ENCODE measurements around the gene MSMO1. TPM values are rescaled to one million over a fixed set of nuclear protein-coding genes. Genes with fewer than 3 reads are reported as not detected.
A peak's percentile ranks its signal among the peaks of the same experiment; 100 is the strongest.

Gene MSMO1
- polyA plus RNA-seq, 1 donor, result 62.7 TPM

DNA sequence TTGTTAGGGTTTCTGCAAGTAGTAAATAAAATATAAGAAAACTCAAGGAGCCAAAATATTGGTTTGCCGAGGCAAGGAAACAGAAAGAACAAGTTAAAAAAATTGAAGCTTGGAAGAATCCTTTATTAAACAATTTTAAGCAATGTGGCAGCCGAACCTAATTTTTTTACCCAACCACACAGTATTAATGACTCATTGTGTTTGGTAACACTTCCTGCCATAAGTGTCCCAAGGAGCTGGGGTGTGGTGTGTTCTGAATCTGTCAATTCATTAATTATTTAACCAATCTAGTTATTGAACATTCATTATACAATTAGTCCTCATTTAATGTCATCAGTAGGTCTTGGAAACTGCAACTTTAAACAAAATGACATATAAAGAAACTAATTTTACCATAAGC lies 32.0 kb downstream of the MSMO1 start:
- DNase-seq, result no peak

DNA sequence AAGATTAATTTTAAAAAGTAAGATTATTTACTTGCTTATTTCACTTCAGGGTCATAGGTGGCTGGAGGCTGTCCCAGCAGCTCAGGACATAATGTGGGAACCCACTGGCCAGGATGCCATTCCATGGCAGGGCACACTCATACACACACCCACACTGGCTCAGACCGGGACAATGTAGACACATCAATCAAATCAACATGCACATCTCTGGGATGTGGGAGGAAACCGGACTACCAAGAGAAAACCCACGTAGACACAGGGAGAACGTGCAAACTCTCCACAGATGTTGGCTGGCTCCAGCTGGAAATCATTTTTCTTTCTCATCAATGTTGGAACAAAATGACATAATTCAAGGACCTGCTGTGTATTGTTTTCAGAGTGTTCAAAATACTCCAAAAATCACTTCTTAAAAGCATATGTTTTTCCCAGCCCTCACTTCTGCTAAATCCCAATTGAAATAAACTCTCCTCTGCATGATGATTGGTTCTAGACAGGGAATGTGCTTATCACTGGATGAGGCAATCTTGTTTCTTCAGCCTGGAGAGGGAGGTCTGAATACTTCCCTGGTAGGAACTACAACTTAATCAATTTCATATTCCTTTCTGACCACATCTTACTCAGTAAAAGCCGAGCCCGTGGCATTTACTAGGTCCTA lies 32.7 kb downstream of the MSMO1 start:
- no peak for DNase-seq

DNA sequence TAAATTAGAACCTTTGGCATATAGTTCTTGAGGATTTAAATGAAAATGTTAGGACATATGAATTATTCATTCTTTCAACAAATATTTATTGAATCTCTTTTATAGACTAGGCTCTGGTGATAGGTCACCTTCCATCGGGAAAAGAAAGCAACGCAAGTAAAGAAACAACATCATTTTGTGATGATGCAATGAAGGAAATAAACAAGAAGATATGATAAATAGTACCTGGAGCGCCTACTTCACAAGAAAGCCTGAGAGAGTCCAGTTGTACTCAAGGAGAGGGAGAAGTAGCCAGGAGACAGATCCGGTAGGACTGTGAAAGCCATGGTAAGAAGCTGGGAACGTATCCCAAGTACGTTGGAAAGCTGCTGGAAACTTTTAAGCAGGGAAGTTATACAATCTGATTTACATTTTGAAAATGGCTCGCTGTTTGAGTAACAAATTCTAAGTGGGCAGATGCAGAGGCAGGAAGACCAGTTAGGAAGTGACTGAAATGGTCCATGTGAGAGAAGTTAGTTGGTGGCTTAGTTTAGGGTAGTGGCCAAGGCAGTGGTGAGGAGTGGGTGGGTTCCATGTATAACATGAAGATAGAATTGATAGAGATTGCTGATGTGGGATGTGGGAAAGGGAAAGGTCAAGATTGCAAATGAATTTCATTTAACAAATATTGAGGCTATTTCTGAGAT lies 33.7 kb downstream of the MSMO1 start:
- no peak for DNase-seq

DNA sequence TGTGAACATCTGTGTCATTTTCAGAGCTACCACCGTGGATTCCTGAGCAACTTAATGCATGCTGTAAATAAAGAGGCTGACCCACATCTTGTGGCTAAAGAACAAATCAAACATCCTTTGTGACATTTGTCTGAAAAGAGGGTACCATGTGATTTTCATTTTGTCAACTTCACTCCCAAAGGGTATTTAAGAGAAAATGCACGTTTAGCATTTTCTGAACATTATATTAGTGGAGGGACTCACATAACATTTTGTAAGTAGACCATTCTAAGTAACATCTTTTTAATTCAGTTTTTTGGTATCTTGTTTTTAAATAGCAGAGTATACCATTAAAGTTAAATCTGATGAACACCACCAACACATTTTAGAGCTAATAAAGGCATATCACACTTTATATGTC lies 34.3 kb downstream of the MSMO1 start:
- no peak for DNase-seq

DNA sequence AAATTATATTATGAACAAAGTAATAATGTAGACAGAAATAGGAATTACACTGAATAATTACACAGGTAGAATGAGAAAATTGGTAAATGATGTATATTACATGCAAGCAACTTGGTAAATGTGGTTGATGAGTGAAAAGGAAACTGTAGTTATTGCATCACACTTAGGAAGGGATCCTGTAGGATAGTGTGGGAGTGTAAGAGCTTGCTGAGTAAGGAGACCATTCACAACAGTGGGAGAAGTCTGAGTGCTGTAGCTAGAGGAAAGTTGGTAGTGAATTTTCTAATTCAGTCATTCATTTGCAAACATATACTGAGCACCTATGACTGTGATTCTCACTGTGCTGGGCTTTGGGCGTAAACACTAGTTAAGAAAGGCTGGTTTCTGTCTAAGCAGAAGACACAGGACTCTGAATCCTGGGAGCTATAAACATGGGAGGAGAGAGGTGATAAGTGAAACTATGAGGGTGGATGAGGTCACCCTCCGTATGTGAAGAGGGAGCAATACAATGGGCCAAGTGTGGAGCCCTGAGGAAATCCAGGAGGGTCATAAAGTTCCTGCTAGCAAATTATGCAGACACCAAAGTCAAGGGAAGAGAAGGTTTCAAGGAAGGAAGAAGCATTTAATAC lies 37.1 kb downstream of the MSMO1 start:
- no peak for DNase-seq

DNA sequence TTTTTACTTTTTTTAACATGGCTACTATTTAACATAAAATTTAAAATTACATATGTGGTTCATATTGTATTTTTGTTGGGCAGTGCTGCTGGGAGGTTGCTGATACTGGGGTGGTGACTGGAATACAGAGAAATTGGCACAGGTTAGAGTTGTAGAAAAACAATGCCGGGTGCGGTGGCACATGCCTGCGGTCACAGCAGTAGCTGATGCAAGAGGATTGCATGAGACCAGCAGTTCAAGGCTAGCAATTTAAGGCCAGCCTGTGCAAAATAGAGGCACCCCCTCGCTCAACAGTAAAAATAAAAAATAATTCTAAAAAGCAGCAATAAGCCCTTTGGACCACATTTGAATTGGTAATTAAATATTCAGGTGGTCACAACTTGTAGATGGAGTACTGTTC lies 39.6 kb downstream of the MSMO1 start:
- DNase-seq, result no peak

DNA sequence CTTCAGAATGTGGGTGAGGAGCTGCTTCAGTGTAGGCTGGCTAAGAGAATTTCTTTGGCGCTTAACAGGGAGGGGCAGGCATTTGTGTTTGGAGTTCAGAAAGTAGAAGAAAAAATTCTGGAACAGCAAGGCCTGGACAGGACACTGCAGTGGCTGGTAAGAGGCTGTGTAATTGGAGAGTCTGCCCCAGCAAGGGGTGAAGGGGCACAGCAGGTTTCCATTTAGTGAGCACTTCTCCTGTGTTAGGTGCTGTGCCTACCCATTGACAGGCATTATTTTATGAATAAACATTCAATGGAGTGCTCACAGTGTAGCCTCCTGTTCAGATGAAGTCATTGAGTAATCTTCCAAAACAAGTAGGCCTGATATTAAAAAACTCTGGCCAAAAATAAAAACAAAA lies 40.6 kb downstream of the MSMO1 start:
- DNase-seq, result no peak

DNA sequence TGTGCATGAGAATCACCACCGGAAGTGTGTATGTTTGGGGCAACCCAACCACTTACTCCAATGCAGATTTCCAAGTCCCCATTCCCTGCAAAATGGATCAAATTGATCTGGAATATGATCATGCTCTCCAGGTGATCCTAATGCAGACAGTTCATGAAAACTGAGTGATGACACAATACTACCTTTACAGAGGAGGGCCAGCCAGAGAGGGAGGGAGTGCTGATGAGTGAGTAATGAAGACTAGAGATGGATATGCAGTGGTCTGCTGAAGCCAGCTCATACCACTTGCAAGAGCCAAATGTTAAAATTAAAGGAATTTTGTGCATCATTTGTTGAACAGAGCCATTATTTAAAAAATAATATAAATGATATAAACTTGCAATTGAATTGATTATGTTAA lies 41.1 kb downstream of the MSMO1 start:
- no peak for DNase-seq

DNA sequence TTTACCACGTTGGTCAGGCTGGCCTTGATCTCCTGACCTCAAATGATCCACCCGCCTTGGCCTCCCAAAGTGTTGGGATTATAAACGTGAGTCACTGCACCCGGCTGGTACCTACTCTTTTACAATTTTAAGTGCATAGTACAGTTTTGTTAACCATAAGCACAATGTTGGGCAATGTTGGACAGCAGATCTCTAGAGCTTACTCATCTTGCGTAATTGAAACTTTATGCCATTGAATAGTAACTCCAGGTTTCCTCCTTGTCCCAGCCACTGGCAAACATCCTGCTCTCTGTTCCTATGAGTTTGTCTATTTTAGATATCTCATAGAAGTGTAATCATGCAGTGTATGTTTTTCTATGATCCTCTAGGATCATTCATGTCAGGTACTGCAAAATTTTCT lies 42.1 kb downstream of the MSMO1 start:
- DNase-seq, result no peak

DNA sequence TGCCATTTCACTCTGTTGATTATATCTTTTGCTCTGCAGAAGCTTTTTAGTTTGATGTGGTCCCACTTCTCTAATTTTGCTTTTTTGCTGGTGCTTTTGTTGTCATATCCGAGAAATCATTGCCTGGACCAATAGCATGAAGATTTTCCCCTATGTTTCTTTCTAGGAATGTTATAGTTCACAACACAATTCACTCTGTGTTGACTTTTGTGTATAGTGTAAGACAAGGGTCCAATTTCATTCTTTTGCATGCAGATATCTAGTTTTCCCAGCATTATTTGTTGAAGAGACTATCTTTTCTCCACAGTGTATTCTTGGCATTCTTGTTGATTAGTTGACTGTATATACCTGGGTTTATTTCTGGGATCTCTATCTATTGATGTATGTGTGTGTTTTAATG lies 43.1 kb downstream of the MSMO1 start:
- no peak for DNase-seq

DNA sequence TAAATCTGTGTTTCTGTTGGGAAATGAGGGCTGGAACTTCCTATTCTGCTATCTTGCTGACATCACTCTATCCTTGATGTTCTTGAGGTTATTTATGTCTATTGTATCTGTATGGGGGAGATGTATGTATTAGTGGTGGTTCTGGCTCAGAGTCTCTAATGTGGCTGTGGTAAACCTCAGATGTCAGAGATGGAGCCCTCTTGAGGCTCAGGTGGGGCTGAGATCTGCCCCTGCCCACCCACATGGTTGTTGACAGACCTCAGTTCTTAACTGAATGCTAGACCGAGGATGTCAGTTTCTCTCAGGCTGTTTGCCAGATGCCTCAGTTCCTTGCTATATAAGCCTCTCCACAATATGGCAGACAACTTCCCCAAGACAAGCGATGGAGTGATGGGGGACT lies 48.0 kb downstream of the MSMO1 start:
- no peak for DNase-seq

DNA sequence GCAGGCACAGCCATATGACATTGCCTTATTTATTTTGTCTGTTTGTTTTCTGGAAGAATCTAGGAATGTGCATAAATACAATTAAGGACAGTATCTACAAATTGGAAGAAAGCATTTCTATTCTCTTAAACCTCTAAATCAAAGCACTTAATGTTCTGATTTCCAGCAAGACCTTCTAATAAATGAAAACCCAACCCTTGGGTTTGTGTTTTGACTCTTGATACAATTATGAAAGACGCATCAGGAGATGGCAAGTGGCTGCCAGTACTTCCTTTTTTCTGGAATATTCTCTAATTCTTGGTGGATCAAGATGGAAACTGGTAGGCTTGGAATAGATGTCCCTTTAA lies 50.9 kb downstream of the MSMO1 start:
- DNase-seq, result peak; percentile 15

DNA sequence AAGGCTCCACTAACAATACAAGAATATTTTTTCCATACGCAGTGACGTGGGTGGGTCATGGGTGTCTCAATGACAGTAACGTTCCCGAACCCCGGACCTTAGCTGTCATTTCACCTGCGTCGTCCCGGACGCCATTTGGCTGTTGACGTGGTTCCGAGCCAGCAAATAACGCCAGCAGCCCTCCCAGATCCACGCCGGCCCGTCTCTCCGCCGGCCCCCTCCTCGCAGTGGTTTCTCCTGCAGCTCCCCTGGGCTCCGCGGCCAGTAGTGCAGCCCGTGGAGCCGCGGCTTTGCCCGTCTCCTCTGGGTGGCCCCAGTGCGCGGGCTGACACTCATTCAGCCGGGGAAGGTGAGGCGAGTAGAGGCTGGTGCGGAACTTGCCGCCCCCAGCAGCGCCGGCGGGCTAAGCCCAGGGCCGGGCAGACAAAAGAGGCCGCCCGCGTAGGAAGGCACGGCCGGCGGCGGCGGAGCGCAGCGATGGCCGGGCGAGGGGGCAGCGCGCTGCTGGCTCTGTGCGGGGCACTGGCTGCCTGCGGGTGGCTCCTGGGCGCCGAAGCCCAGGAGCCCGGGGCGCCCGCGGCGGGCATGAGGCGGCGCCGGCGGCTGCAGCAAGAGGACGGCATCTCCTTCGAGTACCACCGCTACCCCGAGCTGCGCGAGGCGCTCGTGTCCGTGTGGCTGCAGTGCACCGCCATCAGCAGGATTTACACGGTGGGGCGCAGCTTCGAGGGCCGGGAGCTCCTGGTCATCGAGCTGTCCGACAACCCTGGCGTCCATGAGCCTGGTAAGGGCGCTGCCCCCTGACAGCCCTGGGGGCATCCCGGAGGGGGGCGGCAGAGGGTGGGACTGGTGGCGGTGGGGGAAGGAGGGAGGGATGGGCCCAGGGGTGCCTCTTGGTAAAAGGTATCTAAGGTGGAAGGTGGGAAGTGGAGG lies 51.5 kb downstream of the MSMO1 start, which contains the start of gene CPE:
TSS of gene CPE (plus strand) at position 264 of the 933 bp plus-strand sequence. CDS start at position 478, 214 bp downstream.
- peak; percentile 78 for DNase-seq

DNA sequence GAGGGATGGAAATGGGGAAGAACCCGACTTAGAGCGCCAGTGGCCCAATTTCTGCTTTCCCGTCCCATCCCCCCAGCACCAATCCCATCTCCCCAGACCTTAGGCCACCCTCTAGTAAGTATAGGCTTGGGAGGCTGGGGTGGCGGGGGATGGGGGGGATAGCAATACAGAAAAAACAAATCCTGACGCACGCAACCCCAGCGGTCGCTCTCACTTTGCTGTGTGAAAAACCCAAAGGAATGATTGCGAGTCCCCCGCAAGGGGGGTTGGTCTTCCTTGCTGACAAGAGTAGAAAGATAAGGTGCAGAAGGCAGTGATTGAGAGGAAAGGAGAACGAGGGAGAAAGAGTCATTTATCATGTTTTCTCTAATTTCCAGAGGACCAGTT lies 52.2 kb downstream of the MSMO1 start:
- DNase-seq, result peak; percentile 25

DNA sequence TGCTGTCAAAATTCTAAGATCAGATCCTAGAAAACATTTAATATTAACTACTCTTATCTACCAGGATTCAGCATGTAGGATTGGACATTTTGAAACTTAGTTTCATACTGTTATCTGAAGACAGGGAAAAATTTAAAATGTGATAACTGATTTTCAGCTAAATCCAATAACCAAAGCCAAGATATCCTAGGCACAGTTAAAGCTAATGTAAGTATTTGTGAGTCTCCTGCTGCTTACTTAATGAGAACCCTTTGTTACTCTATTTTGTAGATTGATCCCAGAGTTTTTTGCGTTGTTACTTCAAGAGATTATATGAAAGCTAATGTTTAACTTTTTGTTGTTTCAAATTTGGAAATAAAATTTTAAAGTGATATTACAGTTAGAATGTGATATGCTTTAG lies 53.3 kb downstream of the MSMO1 start:
- DNase-seq, result no peak

DNA sequence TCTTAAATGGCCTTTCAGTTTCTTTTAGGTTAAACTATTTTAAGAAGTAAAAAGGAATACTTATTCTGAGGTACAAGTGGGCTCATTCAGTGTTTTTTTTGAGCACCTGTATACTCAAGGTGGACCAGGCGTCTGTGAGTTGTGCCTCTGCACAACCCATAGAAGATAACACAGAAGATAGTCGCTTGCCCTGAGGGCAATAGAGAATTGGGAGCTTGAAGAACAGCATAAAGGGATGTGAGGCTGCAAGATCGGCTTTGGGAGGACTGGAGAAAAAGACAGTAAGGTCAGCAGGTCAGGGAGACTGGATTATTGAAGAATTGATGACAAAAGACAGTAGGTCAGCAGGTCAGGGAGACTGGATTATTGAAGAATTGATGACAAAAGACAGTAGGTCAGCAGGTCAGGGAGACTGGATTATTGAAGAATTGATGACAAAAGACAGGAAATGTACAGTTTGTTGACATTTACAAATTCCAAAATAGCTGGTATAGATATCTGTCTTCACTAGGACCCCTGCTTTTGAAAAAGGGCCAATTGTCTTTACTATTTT lies 54.4 kb downstream of the MSMO1 start:
- no peak for DNase-seq

DNA sequence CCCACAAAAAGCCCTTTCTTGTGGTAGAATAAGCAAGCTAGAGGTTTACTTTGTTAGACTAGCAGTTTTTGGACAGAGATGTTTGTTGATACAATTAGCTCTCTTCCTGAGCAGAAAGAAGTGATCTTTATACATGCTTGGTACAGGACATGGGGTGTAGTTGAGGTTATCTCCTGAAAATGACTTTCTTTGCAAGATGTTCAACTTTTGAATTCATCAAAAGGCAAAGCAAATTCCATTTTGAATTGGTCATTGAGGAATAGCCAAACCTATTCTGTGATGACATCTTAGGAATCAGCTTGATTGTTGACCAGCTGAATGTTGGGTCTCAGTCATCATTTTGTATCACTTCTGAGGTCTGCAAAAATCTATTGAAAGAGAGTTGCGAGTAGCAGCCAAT lies 55.2 kb downstream of the MSMO1 start:
- no peak for DNase-seq

DNA sequence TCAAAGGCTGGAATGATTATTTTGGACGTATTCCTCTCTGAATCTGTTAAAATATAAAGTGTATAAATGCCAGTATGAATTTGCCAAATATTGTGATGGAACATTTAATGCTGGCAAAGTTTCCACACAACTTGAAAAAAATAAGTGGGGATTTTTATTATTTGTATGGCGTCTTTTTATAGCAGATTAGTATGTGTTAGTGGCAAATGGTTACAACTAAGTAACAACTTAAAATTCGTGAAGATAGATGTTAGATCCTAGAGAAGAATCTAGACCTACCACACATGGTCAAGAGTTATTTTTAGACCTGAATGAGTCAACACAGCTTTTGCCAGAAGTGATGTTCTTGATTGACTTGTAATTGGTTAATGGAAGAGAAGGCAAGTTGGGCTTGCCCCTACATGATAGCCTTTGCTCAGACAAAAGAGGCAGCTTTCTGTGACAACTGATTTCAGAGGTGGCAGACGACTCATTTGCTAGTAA lies 56.2 kb downstream of the MSMO1 start:
- no peak for DNase-seq

DNA sequence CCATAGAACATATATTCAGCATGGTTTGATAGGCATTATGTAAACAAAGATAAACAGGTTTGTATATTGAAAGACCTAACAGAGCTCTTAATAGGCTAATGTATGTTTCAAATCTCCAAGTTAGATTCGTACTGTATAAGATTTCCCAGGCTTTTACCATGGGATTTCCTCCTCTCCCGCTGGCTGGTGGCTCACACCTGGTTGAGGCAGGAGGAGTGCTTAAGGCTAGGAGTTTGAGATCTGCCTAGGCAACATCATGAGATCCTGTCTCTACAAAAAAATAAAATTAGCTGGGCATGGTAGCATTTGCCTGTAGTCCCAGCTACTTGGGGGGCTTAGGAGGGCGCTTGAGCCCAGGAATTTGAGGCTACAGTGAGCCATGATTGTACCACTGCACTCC lies 56.7 kb downstream of the MSMO1 start:
- DNase-seq, result no peak

DNA sequence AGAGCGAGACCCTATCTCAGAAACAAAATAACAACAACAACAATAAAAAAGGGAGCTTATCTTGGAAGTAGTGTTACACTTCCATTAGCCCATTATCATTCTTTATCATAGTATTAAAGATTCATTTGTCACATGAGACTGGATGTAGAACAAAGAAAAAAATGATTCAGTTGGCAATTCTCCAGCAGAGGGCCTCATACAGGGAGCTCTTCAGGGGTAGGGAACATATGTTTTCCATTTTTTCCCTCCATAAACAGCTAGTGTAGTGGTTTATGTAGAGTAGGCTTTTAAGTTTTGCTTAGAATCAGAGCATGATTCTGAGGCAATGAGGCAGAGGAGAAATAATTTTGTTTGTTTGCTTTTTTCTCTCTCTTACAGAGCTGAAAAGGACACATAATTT lies 57.1 kb downstream of the MSMO1 start:
- DNase-seq, result peak; percentile 55

DNA sequence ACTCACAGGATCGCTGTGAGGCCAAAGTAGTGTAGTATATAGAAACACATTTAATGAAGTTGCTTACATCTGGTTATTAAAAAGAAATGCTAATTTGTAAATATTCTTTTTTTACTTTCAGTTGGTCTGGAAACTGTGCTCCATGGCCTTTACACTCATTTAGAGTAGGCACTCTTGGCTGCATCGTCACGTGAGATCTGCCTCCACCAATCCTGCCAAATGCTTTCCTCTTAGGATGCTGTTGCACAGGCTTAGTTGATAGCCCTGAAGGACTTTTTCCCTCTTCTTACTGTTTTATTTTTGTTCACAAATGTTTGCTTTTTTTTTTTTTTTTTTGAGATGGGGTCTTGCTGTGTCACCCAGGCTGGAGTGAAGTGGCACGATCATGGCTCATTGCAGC lies 57.7 kb downstream of the MSMO1 start:
- DNase-seq, result no peak

DNA sequence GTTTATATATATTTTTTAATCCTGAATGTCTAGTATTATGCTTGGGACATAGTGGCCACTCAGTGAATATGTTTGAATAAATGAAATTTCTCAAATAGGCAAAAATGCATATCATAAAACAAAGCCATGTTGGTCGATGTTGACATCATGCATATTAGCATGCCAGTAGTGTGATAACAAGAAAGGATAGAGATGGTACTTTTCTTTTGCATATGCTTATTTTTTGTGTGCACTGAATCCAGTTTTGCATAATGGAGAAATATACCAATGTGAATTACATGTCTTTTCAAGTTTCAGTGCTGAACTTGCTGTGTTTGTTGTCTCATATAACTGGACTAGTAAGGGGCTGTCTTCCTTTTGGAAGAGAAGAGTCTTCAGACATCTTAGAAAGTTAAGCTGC lies 58.9 kb downstream of the MSMO1 start:
- no peak for DNase-seq
